Left hindlimb (tissue), 1 donor: Measurements from ENCODE around the gene PDE6H.

Source experiments
- DNase-seq: peaks from one replicate; pipeline ENCODE4 v3.0.0-alpha.2; 2018

PDE6H gene

GRCh38 chr12:14972816-14973215 lies at the start of gene PDE6H:
Gene PDE6H, plus strand, starts transcription at chr12:14973042. Its CDS starts 4,971 bp downstream, at chr12:14978013.
- no peak for DNase-seq

- no peak for DNase-seq
These were observed 48.9 kb upstream of the PDE6H start for GRCh38 chr12:14923944-14924343.

GRCh38 chr12:14924541-14924940 lies 48.3 kb upstream of the PDE6H start:
- no peak for DNase-seq

GRCh38 chr12:14927267-14927666 lies 45.6 kb upstream of the PDE6H start:
- DNase-seq = no peak

GRCh38 chr12:14928931-14929330 lies 43.9 kb upstream of the PDE6H start:
- peak; percentile 59 for DNase-seq

GRCh38 chr12:14930299-14930698 lies 42.5 kb upstream of the PDE6H start:
- no peak for DNase-seq

GRCh38 chr12:14931359-14931758 lies 41.5 kb upstream of the PDE6H start:
- no peak for DNase-seq

- DNase-seq = no peak
These were observed 40.9 kb upstream of the PDE6H start for GRCh38 chr12:14931791-14932560.

GRCh38 chr12:14934511-14934910 lies 38.3 kb upstream of the PDE6H start:
- DNase-seq = no peak

GRCh38 chr12:14935031-14935430 lies 37.8 kb upstream of the PDE6H start:
- no peak for DNase-seq

- DNase-seq = no peak
These were observed 36.5 kb upstream of the PDE6H start for GRCh38 chr12:14936224-14936861.

- no peak for DNase-seq
These were observed 35.8 kb upstream of the PDE6H start for GRCh38 chr12:14937014-14937413.

- no peak for DNase-seq
These were observed 35.2 kb upstream of the PDE6H start for GRCh38 chr12:14937689-14938088.

- no peak for DNase-seq
These were observed 34.5 kb upstream of the PDE6H start, which contains the start of gene ERP27 for GRCh38 chr12:14938301-14938700. Gene ERP27, minus strand, starts transcription at chr12:14938537. Its CDS starts 29 bp downstream, at chr12:14938508.

- DNase-seq = no peak
These were observed 31.5 kb upstream of the PDE6H start for GRCh38 chr12:14941369-14941768.

- no peak for DNase-seq
These were observed 30.5 kb upstream of the PDE6H start for GRCh38 chr12:14942196-14942931.

GRCh38 chr12:14946162-14946561 lies 26.7 kb upstream of the PDE6H start:
- no peak for DNase-seq

- no peak for DNase-seq
These were observed 26.0 kb upstream of the PDE6H start for GRCh38 chr12:14946861-14947260.

- peak; percentile 54 for DNase-seq
These were observed 24.2 kb upstream of the PDE6H start for GRCh38 chr12:14948672-14949071.

- no peak for DNase-seq
These were observed 23.2 kb upstream of the PDE6H start for GRCh38 chr12:14949631-14950030.

- DNase-seq = no peak
These were observed 22.4 kb upstream of the PDE6H start for GRCh38 chr12:14950421-14950820.

- DNase-seq = no peak
These were observed 21.7 kb upstream of the PDE6H start for GRCh38 chr12:14950982-14951746.

GRCh38 chr12:14951851-14952250 lies 21.0 kb upstream of the PDE6H start:
- DNase-seq = no peak
